Kidney (tissue), 14 donors: ENCODE measurements around the gene MCFD2. TPM values are rescaled to one million over a fixed set of nuclear protein-coding genes. Genes with fewer than 3 reads are reported as not detected.

Source experiments
- DNase-seq, 5 donors: peaks; one replicate each; pipeline ENCODE4 v3.0.0-alpha.2; 2013 to 2020
- FAIRE-seq: peaks from 2 replicates; lab custom pipeline; 2012; peaks lifted over from hg19 to GRCh38; lab: Jason Lieb, UNC
- H3K27ac ChIP-seq, 2 donors: one replicate each; pipeline ENCODE4 v1.7.0; 2013; ENCODE audit warnings: low read depth in 2 of 2, low read length in 2 of 2, inconsistent platforms in 1 of 2
- H3K27me3 ChIP-seq: one replicate; pipeline ENCODE4 v1.7.1; 2013; ENCODE audit warnings: low read length, inconsistent platforms; ENCODE audit not compliant: control insufficient read depth, insufficient read depth
- H3K36me3 ChIP-seq, 3 donors: one replicate each; pipeline versions ENCODE4 v1.7.0 to v1.7.1; 2013; ENCODE audit warnings: low read length in 3 of 3, control low read depth in 1 of 3, inconsistent platforms in 1 of 3; ENCODE audit not compliant: insufficient read depth in 3 of 3, control insufficient read depth in 2 of 3
- H3K4me1 ChIP-seq, 3 donors: one replicate each; pipeline versions ENCODE4 v1.7.0 to v1.7.1; 2013; ENCODE audit warnings: low read length in 3 of 3, inconsistent platforms in 1 of 3, low read depth in 1 of 3; ENCODE audit not compliant: control insufficient read depth in 2 of 3, insufficient read depth in 2 of 3
- H3K4me3 ChIP-seq, 3 donors: one replicate each; pipeline versions ENCODE4 v1.7.0 to v1.8.1; 2013; ENCODE audit warnings: low read length in 3 of 3, control low read depth in 1 of 3, inconsistent platforms in 1 of 3
- H3K9ac ChIP-seq, 3 donors: one replicate each; pipeline versions ENCODE4 v1.7.0 to v1.7.1; 2013; ENCODE audit warnings: low read length in 3 of 3, control low read depth in 1 of 3, inconsistent platforms in 1 of 3
- H3K9me3 ChIP-seq, 3 donors: one replicate each; pipeline versions ENCODE4 v1.7.0 to v1.7.1; 2013; ENCODE audit warnings: low read length in 3 of 3, control low read depth in 1 of 3, inconsistent platforms in 1 of 3; ENCODE audit not compliant: control insufficient read depth in 2 of 3, insufficient read depth in 1 of 3
- CTCF ChIP-seq: IDR thresholded peaks from 3 replicates; pipeline ENCODE4 v1.5.1; 2012; ENCODE audit warnings: mild to moderate bottlenecking, moderate library complexity, borderline replicate concordance; ENCODE audit not compliant: insufficient read depth; ENCODE audit errors: extremely low read depth
- intact Hi-C: fragments of 100-400 bp; cut with DNase I; formaldehyde crosslinking; loops from one replicate; pipeline ENCODE4 v1.11.1; 2022
- polyA plus RNA-seq: library from polyadenylated mRNA; stranded (reverse); fragments of 350-450 nt; fragmentation: Illumina TruSeq; extraction: RNeasy Lipid Tissue Mini Kit (QIAGEN cat#74804); gene quantifications from one replicate; pipeline ENCODE4 v1.2.3, GENCODE V29; 2014; ENCODE audit warnings: low read depth, low replicate concordance; ENCODE audit not compliant: insufficient read depth
- total RNA-seq: library from RNA; stranded (reverse); fragmentation: NEBNext Ultra II Directional; extraction: Animal tissue kit (Norgen Biotek cat#: 25700); gene quantifications from one replicate; pipeline ENCODE4 v1.2.1, GENCODE V29; 2021
- donor health status: control.
- donor health status: control.
- donor health status: control.
- donor health status: control.
- donor health status: control.
- donor health status: DM: yes; HTN: yes; CAD: no.
- donor health status: Normal renal cell carcinoma (clear cell type).

The MCFD2 gene
- total and polyA plus RNA-seq, 2 donors from 2014 or later = 42.2 to 86.6 TPM

DNA sequence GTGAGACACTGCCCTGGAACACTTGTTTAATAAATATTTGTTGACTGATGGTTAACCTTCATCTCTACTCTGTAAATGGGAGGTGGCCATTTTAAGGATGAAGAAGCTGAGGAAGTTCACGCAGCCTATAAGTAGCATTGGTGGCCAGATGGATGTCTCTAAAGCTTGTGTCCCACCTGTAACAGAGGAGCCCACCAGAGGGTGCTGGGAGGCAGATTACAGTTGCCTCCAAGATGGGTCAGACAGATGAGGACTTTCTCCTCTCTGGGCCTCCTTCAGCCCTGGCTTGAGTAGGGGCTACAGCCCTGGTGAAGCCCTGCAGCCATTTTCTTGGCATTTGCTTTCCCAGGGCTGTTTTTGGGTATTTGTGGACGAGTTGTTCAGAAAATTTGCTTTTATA lies 45.0 kb upstream of the MCFD2 start:
- no peak for TF ChIP-seq CTCF
- intact Hi-C loops = no loop called here
- DNase-seq (peak in 1 of 5 donors; percentile 23), FAIRE-seq (no peak)
- peaks cover 0 to 5% (median 4%) of the 10 kb centered on the region in 3 donors for H3K4me1 ChIP-seq
- H3K4me3 ChIP-seq = no peak overlapping the region
- no peaks in the 10 kb centered on the region for H3K9me3 ChIP-seq
- no peaks in the 10 kb centered on the region for H3K27me3 ChIP-seq
- no peak overlapping the region for H3K9ac ChIP-seq
- peaks cover 0 to 12% (median 8%) of the 10 kb centered on the region in 3 donors for H3K36me3 ChIP-seq
- no peak overlapping the region for H3K27ac ChIP-seq

DNA sequence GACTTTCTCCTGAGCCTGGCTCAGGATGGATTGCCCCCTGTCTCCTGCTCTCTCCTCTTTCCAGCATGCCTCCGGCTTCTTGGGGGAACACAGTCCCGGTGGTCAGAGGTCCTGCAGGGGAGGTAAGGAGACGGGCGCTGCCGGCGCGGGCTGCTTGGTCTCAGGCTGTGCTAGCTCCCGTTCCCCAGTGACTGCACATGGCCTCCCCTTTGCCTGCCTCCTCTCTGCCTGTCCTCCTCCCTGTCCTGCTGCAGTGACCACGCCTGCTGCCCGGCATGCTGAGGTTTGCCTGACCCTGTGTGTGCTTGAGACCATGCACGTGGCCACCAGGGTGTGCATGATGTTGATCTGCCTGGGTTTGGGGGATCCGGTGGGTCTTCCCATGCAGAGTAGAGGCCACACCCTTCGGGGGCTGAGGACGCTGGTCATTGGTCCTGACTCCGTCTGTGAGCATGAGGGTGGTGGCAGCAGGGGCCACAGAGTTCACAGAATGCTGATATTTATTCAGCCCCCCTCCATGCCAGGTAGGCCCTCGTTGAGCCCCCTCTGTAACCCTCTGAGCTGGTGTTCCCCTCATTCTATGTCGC lies 42.9 kb upstream of the MCFD2 start:
- no peak overlapping the region for H3K9ac ChIP-seq
- no peaks in the 10 kb centered on the region for H3K27me3 ChIP-seq
- H3K4me3 ChIP-seq = no peak overlapping the region
- DNase-seq (peak in 1 of 5 donors; percentile 71), FAIRE-seq (no peak)
- peaks cover 0 to 12% (median 8%) of the 10 kb centered on the region in 3 donors for H3K36me3 ChIP-seq
- peaks cover 0 to 13% (median 9%) of the 10 kb centered on the region in 3 donors for H3K4me1 ChIP-seq
- intact Hi-C loops = no loop called here
- no peak overlapping the region for H3K27ac ChIP-seq
- H3K9me3 ChIP-seq = no peaks in the 10 kb centered on the region
- TF ChIP-seq CTCF = no peak

DNA sequence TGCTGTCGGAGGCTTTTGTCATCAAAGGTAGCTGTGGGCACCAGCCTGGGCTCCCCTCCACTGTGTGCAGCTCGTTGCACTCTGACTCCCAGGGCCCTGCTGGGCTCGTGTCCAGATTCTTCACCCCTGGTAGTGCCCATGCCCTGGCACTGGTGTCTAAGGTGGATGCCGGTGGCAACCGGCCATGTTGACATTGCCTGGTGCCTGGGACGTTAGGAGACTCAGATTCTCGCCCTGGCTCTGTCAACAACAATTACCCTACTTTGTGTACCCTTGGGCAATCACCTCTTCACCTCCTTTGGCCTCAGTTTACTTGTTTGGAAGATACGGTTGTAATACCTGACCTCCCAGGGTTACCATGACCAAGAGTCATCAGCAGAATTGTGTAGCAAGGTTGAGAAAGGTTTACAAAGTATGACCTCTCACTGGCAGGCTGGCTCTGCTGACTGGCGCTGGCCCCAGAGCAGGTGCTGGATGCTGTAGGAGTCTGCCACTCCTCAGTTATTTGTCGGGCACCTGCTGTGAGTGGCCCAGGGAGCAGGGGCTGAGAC lies 41.5 kb upstream of the MCFD2 start:
- no peak overlapping the region for H3K27ac ChIP-seq
- DNase-seq = peak in 1 of 5 donors; percentile 59
- no peak for TF ChIP-seq CTCF

More for the DNA sequence above, 41.5 kb upstream of the MCFD2 start:
- no peak for FAIRE-seq
- Histone ChIP-seq H3K36me3 (peaks cover 0 to 16% (median 8%) of the 10 kb centered on the region in 3 donors), H3K9me3 (no peaks in the 10 kb centered on the region), H3K9ac (no peak overlapping the region), H3K27me3 (no peaks in the 10 kb centered on the region), H3K4me3 (no peak overlapping the region), H3K4me1 (peaks cover 0 to 13% (median 9%) of the 10 kb centered on the region in 3 donors)
- intact Hi-C loops = no loop called here
